GM12878 (cell line): ENCODE data around the gene OTULIN. TPM values are rescaled to one million over a fixed set of nuclear protein-coding genes. Genes with fewer than 3 reads are reported as not detected.
A peak's percentile ranks its signal among the peaks of the same experiment; 100 is the strongest.

ENCODE experiments used
- ATAC-seq: fragments of 200-7000 bp; cut with Tn5 transposase; 3 replicates; pipeline ENCODE4 v1.9.1; 2020; ENCODE audit warnings: mild to moderate bottlenecking, moderate library complexity
- BruUV-seq: library from RNA; stranded (reverse); fragments of 400-500 nt; replicated peaks from 2 replicates; lab custom pipeline; 2021; lab: Mats Ljungman, UMichigan
- CTCF ChIA-PET: fragments of 300-600 bp; sonication (Branson Sonifier 250); formaldehyde crosslinking; extraction: SDS; loops from one replicate; lab custom pipeline; 2021; ENCODE audit warnings: inconsistent platforms; lab: Yijun Ruan, JAX
- POLR2A ChIA-PET: fragments of 350-600 bp; formaldehyde crosslinking; extraction: SDS; loops from one replicate; lab custom pipeline; 2021; ENCODE audit warnings: inconsistent platforms; lab: Charles Lee
- RAD21 ChIA-PET: fragments of 300-600 bp; sonication (Branson Sonifier 250); formaldehyde crosslinking; loops from one replicate; lab custom pipeline; 2023; ENCODE audit warnings: antibody characterized with exemption; ENCODE audit not compliant: unreplicated experiment; lab: Charles Lee
- SMC1A ChIA-PET: fragments of 300-600 bp; sonication (Branson Sonifier 250); formaldehyde crosslinking; loops from one replicate; lab custom pipeline; 2023; ENCODE audit not compliant: unreplicated experiment, uncharacterized antibody; lab: Charles Lee
- DNase-seq: peaks from one replicate; pipeline ENCODE4 v3.0.0-alpha.2; 2011; ENCODE audit warnings: low read depth, low spot score
- FAIRE-seq: peaks from 3 replicates; lab custom pipeline; 2011; peaks lifted over from hg19 to GRCh38; lab: Jason Lieb, UNC
- H2AFZ ChIP-seq: 2 replicates; pipeline ENCODE4 v1.6.0; 2011; ENCODE audit warnings: low read depth, low read length, control low read depth; ENCODE audit not compliant: control insufficient read depth
- H3K27ac ChIP-seq: 2 replicates; pipeline ENCODE4 v1.5.1; 2011; ENCODE audit warnings: control low read depth; ENCODE audit not compliant: control insufficient read depth, insufficient read depth
- H3K27me3 ChIP-seq, 2 experiments: replicated peaks in 1 of 2; 2 replicates each; pipeline versions ENCODE4 v1.6.0 to v1.6.1; 2011; ENCODE audit warnings: low read length in 1 of 2; ENCODE audit not compliant: control insufficient read depth in 2 of 2, insufficient read depth in 2 of 2
- H3K36me3 ChIP-seq, 2 experiments: 2 replicates each; pipeline ENCODE4 v1.5.1; 2011; ENCODE audit warnings: low read length in 1 of 2; ENCODE audit not compliant: control insufficient read depth in 2 of 2, insufficient read depth in 2 of 2
- H3K4me1 ChIP-seq: 2 replicates; pipeline ENCODE4 v1.6.1; 2011; ENCODE audit warnings: mild to moderate bottlenecking, low read length, moderate library complexity, mixed read lengths; ENCODE audit not compliant: control insufficient read depth, insufficient read depth
- H3K4me2 ChIP-seq: 2 replicates; pipeline ENCODE4 v1.6.0; 2011; ENCODE audit warnings: control low read depth; ENCODE audit not compliant: control insufficient read depth, insufficient read depth
- H3K4me3 ChIP-seq: fragments of 200-600 bp; sonication (generic); 2 replicates; pipeline ENCODE4 v1.5.1; 2016
- H3K79me2 ChIP-seq: 2 replicates; pipeline ENCODE4 v1.6.0; 2011; ENCODE audit warnings: low read length; ENCODE audit not compliant: control insufficient read depth, insufficient read depth
- H3K9ac ChIP-seq: 2 replicates; pipeline ENCODE4 v1.8.0; 2011; ENCODE audit warnings: low read length, control low read depth, mixed read lengths; ENCODE audit not compliant: control insufficient read depth, insufficient read depth
- H3K9me3 ChIP-seq: replicated peaks from 3 replicates; pipeline ENCODE4 v1.5.1; 2011; ENCODE audit warnings: mild to moderate bottlenecking, low read length; ENCODE audit not compliant: control insufficient read depth, insufficient read depth
- H4K20me1 ChIP-seq: 2 replicates; pipeline ENCODE4 v1.6.0; 2011; ENCODE audit not compliant: control insufficient read depth, insufficient read depth
- CBFB ChIP-seq: IDR thresholded peaks from 2 replicates; pipeline ENCODE4 v1.6.1; 2016; ENCODE audit warnings: antibody characterized with exemption, low read depth
- CBX5 ChIP-seq: sonication (generic); IDR thresholded peaks from 2 replicates; pipeline ENCODE4 v1.6.1; 2016; ENCODE audit warnings: low read depth, moderate library complexity, mild to moderate bottlenecking, inconsistent platforms
- CREB1 ChIP-seq: IDR thresholded peaks from 2 replicates; pipeline ENCODE4 v1.6.1; 2012; ENCODE audit warnings: low read depth, mild to moderate bottlenecking, inconsistent platforms
- CREM ChIP-seq: IDR thresholded peaks from 2 replicates; pipeline ENCODE4 v1.6.1; 2014; ENCODE audit warnings: antibody characterized with exemption, low read depth
- E2F4 ChIP-seq: IDR thresholded peaks from 2 replicates; pipeline ENCODE4 v1.6.1; 2012; ENCODE audit warnings: low read depth, low read length, improper control_type of control experiment
- KDM1A ChIP-seq: fragments of 200-600 bp; sonication (generic); IDR thresholded peaks from 2 replicates; pipeline ENCODE4 v1.6.1; 2016; ENCODE audit warnings: borderline replicate concordance
- MTA2 ChIP-seq: fragments of 450-650 bp; IDR thresholded peaks from 2 replicates; pipeline ENCODE4 v1.6.1; 2016; ENCODE audit warnings: low read depth, mild to moderate bottlenecking, moderate library complexity
- MXI1 ChIP-seq: fragments of 150-350 bp; IDR thresholded peaks from 2 replicates; pipeline ENCODE4 v1.6.1; 2011; ENCODE audit warnings: low read depth, mild to moderate bottlenecking, inconsistent platforms, low read length, improper control_type of control experiment
- POLR2AphosphoS5 ChIP-seq: IDR thresholded peaks from 2 replicates; pipeline ENCODE4 v1.6.1; 2011; ENCODE audit warnings: mild to moderate bottlenecking, low read length, inconsistent platforms
- SIX5 ChIP-seq: IDR thresholded peaks from 2 replicates; pipeline ENCODE4 v1.6.1; 2011; ENCODE audit warnings: mild to moderate bottlenecking, low read depth, low read length, moderate library complexity; ENCODE audit not compliant: severe bottlenecking
- SREBF2 ChIP-seq: IDR thresholded peaks from 2 replicates; pipeline ENCODE4 v1.6.1; 2012; ENCODE audit warnings: mild to moderate bottlenecking, low read length
- SUPT20H ChIP-seq: IDR thresholded peaks from 2 replicates; pipeline ENCODE4 v1.6.1; 2011; ENCODE audit warnings: low read depth, mild to moderate bottlenecking, low read length, moderate library complexity, borderline replicate concordance; ENCODE audit not compliant: control insufficient read depth
- ZBED1 ChIP-seq: IDR thresholded peaks from 2 replicates; pipeline ENCODE4 v1.6.1; 2016; ENCODE audit warnings: borderline replicate concordance
- ZNF207 ChIP-seq: fragments of 450-650 bp; IDR thresholded peaks from 2 replicates; pipeline ENCODE4 v1.6.1; 2014; ENCODE audit warnings: antibody characterized with exemption, mild to moderate bottlenecking, borderline replicate concordance
- ZSCAN29 ChIP-seq: fragments of 450-650 bp; IDR thresholded peaks from 2 replicates; pipeline ENCODE4 v1.6.1; 2017; ENCODE audit warnings: mild to moderate bottlenecking, moderate library complexity
- WGBS: methylation state at CpG from one replicate; pipeline ENCODE4 v1.1.6; 2016; ENCODE audit warnings: low lambda C conversion rate; ENCODE audit not compliant: insufficient replicate concordance, insufficient coverage; ENCODE audit errors: missing lambda C conversion rate; 5-methylcytosine and 5-hydroxymethylcytosine counted together
- in situ Hi-C: fragments of 300-500 bp; cut with MboI; formaldehyde crosslinking; loops from 9 replicates; pipeline ENCODE4 v1.14.3; 2018; ENCODE audit warnings: mixed read lengths
- intact Hi-C: fragments of 100-400 bp; cut with micrococcal nuclease; formaldehyde crosslinking; loops from one replicate; pipeline ENCODE4 v1.14.2; 2022; ENCODE audit not compliant: unreplicated experiment
- polyA plus RNA-seq, 11 experiments: library from polyadenylated mRNA; depleted of rRNA in 4 of 11; unstranded in 6 of 11; stranded (reverse) in 5 of 11; fragments of >200 nt; fragmentation: Nextera tagmentation in 4 of 11; fragmentation: Illumina TruSeq in 1 of 11; extraction: Ambion mirVana in 4 of 11; extraction: Trizol in 1 of 11; gene quantifications; 1 replicate in 1 of 11; 2 replicates in 10 of 11; pipeline versions ENCODE4 v1.2.1 to v1.2.3, GENCODE V29; 2011 to 2016; ENCODE audit warnings: inconsistent platforms in 2 of 11, missing spikeins in 2 of 11, low read depth in 1 of 11
- total RNA-seq, 4 experiments: library from RNA; depleted of rRNA in 3 of 4; stranded (reverse); fragments of >200 nt in 3 of 4; fragmentation: Illumina TruSeq in 1 of 4; extraction: Trizol in 1 of 4; gene quantifications; 2 replicates each; pipeline versions ENCODE4 v1.2.1 to v1.2.3, GENCODE V29; 2013 to 2021
- TF ChIP-seq, protein P1 (sequence below): IDR thresholded peaks from 2 replicates; pipeline ENCODE4 v1.6.1; 2012; ENCODE audit warnings: low read length, inconsistent platforms
- TF ChIP-seq, protein P2 (sequence below): fragments of 450-650 bp; IDR thresholded peaks from 2 replicates; pipeline ENCODE4 v1.6.1; 2016; ENCODE audit warnings: mild to moderate bottlenecking
- TF ChIP-seq, protein P3 (sequence below): fragments of 450-650 bp; IDR thresholded peaks from 2 replicates; pipeline ENCODE4 v1.6.1; 2017; ENCODE audit warnings: low read depth, mild to moderate bottlenecking, moderate library complexity

Gene OTULIN
- total and polyA plus RNA-seq, 10 of the 15 experiments (the other 5 are each of a cell fraction or from before 2014, with no cell fraction given), result 6.6 to 70.5 (median 28.7) TPM

DNA sequence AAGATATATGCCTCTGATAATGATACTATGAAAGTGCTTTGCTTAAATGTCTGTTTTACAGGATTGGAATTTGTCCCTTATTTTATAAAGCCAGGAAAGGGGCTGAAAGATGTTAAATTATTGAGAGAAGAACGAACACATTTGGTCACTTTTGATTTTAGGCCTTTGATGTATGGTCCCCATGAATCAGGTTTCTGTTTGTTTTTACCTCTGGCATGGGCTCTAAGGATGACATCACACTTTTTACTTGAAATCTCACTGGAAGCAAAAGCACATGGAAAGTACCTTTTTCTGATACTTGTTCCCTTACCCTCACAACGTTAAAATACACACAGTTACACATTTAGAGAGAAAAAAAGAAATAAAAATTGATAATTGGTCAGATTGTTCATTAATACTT is 6.9 kb downstream of the OTULIN start:
- peaks cover 3% of the 10 kb centered on the region; the same call in 1 of the 2 replicates for H4K20me1 ChIP-seq
- no peak for FAIRE-seq
- peaks cover 50% of the 10 kb centered on the region for H3K4me1 ChIP-seq
- H3K4me2 ChIP-seq, result peak overlapping the region; percentile 89
- BruUV-seq, result no TSS peak
- RAD21 ChIA-PET, result interaction anchor here (0.7 to 1.5 kb wide), 3 partner anchors 15 to 23 kb away, joined by 3 to 4 read pairs (median 3); no protein-coding TSS in a partner anchor
- H3K4me3 ChIP-seq, result peak overlapping the region; percentile 68
- SMC1A ChIA-PET, result interaction anchor here (0.7 to 4.3 kb wide), 3 partner anchors 17 to 518 kb away, joined by 3 to 18 read pairs (median 8); no protein-coding TSS in a partner anchor
- POLR2A ChIA-PET, result interaction anchor here (0.5 to 1.0 kb wide), 4 partner anchors 10 to 512 kb away, joined by 3 to 5 read pairs (median 4); no protein-coding TSS in a partner anchor
- in situ Hi-C loops (loop anchor here (25.0 kb wide), 1 partner anchor 509 kb away; no protein-coding TSS in a partner anchor), intact Hi-C loops (no loop called here)
- ATAC-seq, result peak; percentile 18
- peaks cover 0 to 17% of the 10 kb centered on the region in 2 experiments; a peak in 1 of 4 replicates for H3K36me3 ChIP-seq
- no peaks in the 10 kb centered on the region for H3K9me3 ChIP-seq
- peak overlapping the region; percentile 88 for H3K27ac ChIP-seq
- WGBS, result 0% methylated on average over 2 of the region's 2 CpGs
- CTCF ChIA-PET, result interaction anchor here (0.8 to 2.4 kb wide), 2 partner anchors 14 to 23 kb away, joined by 3 to 10 read pairs; no protein-coding TSS in a partner anchor
- H2AFZ ChIP-seq, result no peak overlapping the region
- H3K27me3 ChIP-seq, result no peaks in the 10 kb centered on the region
- peak overlapping the region; percentile 54 for H3K9ac ChIP-seq
- peaks cover 100% of the 10 kb centered on the region for H3K79me2 ChIP-seq
- DNase-seq, result no peak
- TF ChIP-seq, protein P1, sequence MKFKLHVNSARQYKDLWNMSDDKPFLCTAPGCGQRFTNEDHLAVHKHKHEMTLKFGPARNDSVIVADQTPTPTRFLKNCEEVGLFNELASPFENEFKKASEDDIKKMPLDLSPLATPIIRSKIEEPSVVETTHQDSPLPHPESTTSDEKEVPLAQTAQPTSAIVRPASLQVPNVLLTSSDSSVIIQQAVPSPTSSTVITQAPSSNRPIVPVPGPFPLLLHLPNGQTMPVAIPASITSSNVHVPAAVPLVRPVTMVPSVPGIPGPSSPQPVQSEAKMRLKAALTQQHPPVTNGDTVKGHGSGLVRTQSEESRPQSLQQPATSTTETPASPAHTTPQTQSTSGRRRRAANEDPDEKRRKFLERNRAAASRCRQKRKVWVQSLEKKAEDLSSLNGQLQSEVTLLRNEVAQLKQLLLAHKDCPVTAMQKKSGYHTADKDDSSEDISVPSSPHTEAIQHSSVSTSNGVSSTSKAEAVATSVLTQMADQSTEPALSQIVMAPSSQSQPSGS, result peak; percentile 90
- TF ChIP-seq ZSCAN29, result no peak
- no peak for TF ChIP-seq KDM1A
- TF ChIP-seq CREM, result no peak
- no peak for TF ChIP-seq MTA2
- no peak for TF ChIP-seq SUPT20H
- TF ChIP-seq ZNF207, result no peak
- TF ChIP-seq SIX5, result no peak
- TF ChIP-seq, protein P2, sequence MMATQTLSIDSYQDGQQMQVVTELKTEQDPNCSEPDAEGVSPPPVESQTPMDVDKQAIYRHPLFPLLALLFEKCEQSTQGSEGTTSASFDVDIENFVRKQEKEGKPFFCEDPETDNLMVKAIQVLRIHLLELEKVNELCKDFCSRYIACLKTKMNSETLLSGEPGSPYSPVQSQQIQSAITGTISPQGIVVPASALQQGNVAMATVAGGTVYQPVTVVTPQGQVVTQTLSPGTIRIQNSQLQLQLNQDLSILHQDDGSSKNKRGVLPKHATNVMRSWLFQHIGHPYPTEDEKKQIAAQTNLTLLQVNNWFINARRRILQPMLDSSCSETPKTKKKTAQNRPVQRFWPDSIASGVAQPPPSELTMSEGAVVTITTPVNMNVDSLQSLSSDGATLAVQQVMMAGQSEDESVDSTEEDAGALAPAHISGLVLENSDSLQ, result no peak
- TF ChIP-seq CREB1, result no peak
- TF ChIP-seq POLR2AphosphoS5, result no peak
- TF ChIP-seq CBX5, result no peak
- no peak for TF ChIP-seq ZBED1
- TF ChIP-seq, protein P3, sequence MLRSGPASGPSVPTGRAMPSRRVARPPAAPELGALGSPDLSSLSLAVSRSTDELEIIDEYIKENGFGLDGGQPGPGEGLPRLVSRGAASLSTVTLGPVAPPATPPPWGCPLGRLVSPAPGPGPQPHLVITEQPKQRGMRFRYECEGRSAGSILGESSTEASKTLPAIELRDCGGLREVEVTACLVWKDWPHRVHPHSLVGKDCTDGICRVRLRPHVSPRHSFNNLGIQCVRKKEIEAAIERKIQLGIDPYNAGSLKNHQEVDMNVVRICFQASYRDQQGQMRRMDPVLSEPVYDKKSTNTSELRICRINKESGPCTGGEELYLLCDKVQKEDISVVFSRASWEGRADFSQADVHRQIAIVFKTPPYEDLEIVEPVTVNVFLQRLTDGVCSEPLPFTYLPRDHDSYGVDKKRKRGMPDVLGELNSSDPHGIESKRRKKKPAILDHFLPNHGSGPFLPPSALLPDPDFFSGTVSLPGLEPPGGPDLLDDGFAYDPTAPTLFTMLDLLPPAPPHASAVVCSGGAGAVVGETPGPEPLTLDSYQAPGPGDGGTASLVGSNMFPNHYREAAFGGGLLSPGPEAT, result peak; percentile 28; the same call in 1 of the 2 replicates
- TF ChIP-seq MXI1, result no peak
- TF ChIP-seq SREBF2, result no peak
- no peak for TF ChIP-seq E2F4
- TF ChIP-seq CBFB, result 0 out of 2 replicates have a peak, but pooled peaks have one; percentile 9
